ENCODE measurements around the gene LGSN.
"Not testable (repeated sequence)": the region's sequence is repeated elsewhere in the genome, so short reads cannot be mapped to it uniquely, and the experiment has no call there.

Gene LGSN

GRCh38 chr6:63230027-63230426 lies 89.8 kb downstream of the LGSN start:
- not testable (repeated sequence) for DNase-seq

- DNase-seq, result not testable (repeated sequence)
Observed at GRCh38 chr6:63227928-63228894, 91.6 kb downstream of the LGSN start.

DNA sequence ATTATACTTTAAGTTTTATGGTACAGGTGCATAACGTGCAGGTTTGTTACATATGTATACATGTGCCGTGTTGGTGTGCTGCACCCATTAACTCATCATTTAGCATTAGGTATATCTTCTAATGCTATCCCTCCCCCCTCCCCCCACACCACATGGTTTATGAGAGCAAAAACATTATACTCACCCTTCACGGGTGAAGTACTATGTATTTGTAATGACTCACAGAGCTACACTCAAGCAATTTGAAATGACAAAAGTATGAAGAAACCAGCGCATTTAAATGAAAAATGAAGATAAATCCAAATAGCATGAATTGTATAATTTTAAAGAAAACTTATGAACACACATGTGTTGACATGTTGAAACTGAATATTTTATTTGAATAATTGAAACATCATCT lies 93.8 kb downstream of the LGSN start:
- DNase-seq, result not testable (repeated sequence)
